Peyer's patch (tissue), 4 donors: ENCODE results near the gene EIF2B1. TPM values are rescaled to one million over a fixed set of nuclear protein-coding genes. Genes with fewer than 3 reads are reported as not detected.
"Not testable (repeated sequence)": the region's sequence is repeated elsewhere in the genome, so short reads cannot be mapped to it uniquely, and the experiment has no call there.

ENCODE experiments used
- DNase-seq, 3 donors: peaks; one replicate each; pipeline ENCODE4 v3.0.0-alpha.2; 2017 to 2019
- H3K27ac ChIP-seq, 4 donors: fragments of 200-600 bp; sonication (generic); one replicate each; pipeline ENCODE4 v1.5.1; 2016 to 2019
- H3K27me3 ChIP-seq, 2 donors: fragments of 200-600 bp; sonication (generic); one replicate each; pipeline ENCODE4 v1.5.1; 2019
- H3K36me3 ChIP-seq, 3 donors: fragments of 200-600 bp; sonication (generic); one replicate each; pipeline ENCODE4 v1.5.1; 2016 to 2019
- H3K4me1 ChIP-seq, 4 donors: fragments of 200-600 bp; sonication (generic); one replicate each; pipeline ENCODE4 v1.5.1; 2016 to 2019
- H3K4me3 ChIP-seq, 4 donors: fragments of 200-600 bp; sonication (generic); 1 replicate in 3 of 4; 2 replicates in 1 of 4; pipeline ENCODE4 v1.5.1; 2016 to 2019; ENCODE audit warnings: mild to moderate bottlenecking in 1 of 4
- H3K9me3 ChIP-seq, 4 donors: fragments of 200-600 bp; sonication (generic); one replicate each; pipeline ENCODE4 v1.5.1; 2016 to 2019; ENCODE audit warnings: mild to moderate bottlenecking in 1 of 4
- POLR2A ChIP-seq, 2 donors: fragments of 450-650 bp; IDR thresholded peaks; one replicate each; pipeline ENCODE4 v1.5.1; 2017; ENCODE audit warnings: antibody characterized with exemption in 2 of 2, mild to moderate bottlenecking in 2 of 2, moderate library complexity in 2 of 2
- total RNA-seq, 4 donors: library from RNA; depleted of rRNA; stranded (reverse); fragments of >200 nt; gene quantifications; one replicate each; pipeline ENCODE4 v1.1.0, GENCODE V29; 2016
- TF ChIP-seq, protein P1 (sequence below), 6 experiments: fragments of 450-650 bp in 4 of 6; fragments of 200-600 bp in 2 of 6; sonication (generic) in 1 of 6; IDR thresholded peaks; one replicate each; pipeline ENCODE4 v1.5.1; 2017 to 2019; ENCODE audit warnings: antibody characterized with exemption in 6 of 6, mild to moderate bottlenecking in 3 of 6, moderate library complexity in 1 of 6

Gene EIF2B1
- total RNA-seq, 4 donors from 2014 or later: 89.1 to 113 (median 103) TPM

DNA sequence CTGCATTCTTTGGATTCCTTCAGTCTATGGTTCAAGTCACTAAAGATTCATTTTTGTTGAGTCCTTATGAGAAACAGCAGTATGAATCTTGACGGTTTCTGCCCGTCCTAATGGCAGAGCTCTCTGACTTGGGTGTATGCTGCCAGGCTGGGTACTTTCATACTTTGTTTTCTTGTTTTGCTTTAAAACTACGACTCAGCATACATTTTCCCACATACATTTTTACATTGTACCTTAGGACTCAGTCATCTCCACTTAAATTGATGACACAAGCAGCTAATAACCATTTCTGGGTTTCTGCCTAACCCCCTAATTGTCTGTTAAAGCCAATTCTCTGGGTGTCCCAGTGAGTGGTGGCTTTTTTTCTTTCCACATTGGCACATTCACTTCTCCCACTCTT is 36.4 kb downstream of the EIF2B1 start:
- H3K27me3 ChIP-seq: no peaks in the 10 kb centered on the region
- TF ChIP-seq POLR2A (IDR thresholded peaks at IDR 0.05): no peak
- no peak for DNase-seq
- H3K4me1 ChIP-seq: peaks cover 0 to 4% (median 0%) of the 10 kb centered on the region in 4 donors
- peaks cover 0 to 48% (median 0%) of the 10 kb centered on the region in 3 donors for H3K36me3 ChIP-seq
- no peaks in the 10 kb centered on the region for H3K9me3 ChIP-seq
- no peak overlapping the region for H3K27ac ChIP-seq
- no peak overlapping the region for H3K4me3 ChIP-seq

DNA sequence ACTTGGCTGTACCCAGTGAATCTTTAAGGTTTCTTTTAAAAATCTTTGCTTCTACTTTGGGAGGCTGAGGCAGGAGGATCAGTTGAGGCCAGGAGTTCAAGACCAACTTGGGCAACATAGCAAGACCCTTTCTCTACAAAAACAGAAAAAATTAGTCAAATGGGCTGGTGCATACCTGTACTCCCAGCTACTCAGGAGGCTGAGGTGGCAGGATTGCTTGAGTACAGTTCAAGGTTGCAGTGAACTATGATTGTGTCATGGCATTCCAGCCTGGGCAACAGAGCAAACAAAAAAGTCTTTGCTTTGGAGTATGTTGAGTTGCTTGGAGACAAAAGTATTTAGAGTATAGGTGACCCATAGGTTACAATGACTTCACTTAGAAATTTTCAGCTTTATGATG is 37.8 kb downstream of the EIF2B1 start:
- Histone ChIP-seq H3K36me3 (peaks cover 0 to 61% (median 0%) of the 10 kb centered on the region in 3 donors), H3K4me3 (no peak overlapping the region), H3K27me3 (no peaks in the 10 kb centered on the region), H3K9me3 (no peaks in the 10 kb centered on the region), H3K4me1 (peaks cover 0 to 1% (median 0%) of the 10 kb centered on the region in 4 donors), H3K27ac (no peak overlapping the region)
- DNase-seq: no peak
- TF ChIP-seq POLR2A (IDR thresholded peaks at IDR 0.05): no peak

DNA sequence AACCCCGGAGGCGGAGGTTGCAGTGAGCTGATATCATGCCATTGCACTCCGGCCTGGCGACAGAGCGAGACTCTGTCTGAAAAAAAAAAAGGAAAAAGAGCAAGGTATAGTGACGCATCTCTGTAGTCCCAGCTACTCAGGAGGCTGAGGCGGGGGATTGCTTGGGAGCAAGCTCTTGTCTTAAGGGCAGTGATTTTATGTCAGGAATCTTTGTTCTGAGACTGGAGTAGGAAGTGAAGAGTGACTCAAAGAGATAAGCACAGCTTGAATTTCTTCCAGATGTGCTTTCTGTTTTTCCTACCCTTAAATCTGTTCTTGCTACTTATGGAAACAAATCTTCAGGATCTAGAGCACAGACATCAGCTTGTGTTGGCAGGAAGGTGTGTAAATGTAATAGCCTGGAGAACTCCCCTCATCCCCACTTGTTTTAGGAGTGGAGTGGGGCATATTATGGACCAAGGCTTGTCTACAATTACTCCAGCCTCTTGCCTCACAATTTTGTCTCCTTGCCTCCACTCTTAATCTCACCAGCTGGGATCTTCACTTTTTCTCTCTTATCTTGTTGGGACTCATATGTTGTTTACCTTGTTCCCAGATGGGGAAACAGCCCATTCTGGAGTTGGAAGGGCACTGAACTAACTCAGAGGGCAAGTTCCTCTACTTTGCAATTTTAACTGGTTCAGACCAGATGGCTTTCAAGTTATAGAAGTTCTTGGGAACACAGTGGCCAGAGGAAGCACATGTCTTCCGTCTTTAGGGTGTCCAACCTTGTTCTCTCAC is 41.6 kb downstream of the EIF2B1 start:
- H3K4me3 ChIP-seq: no peak overlapping the region
- no peak overlapping the region for H3K27ac ChIP-seq
- TF ChIP-seq POLR2A (IDR thresholded peaks at IDR 0.05): no peak
- TF ChIP-seq, protein P1, sequence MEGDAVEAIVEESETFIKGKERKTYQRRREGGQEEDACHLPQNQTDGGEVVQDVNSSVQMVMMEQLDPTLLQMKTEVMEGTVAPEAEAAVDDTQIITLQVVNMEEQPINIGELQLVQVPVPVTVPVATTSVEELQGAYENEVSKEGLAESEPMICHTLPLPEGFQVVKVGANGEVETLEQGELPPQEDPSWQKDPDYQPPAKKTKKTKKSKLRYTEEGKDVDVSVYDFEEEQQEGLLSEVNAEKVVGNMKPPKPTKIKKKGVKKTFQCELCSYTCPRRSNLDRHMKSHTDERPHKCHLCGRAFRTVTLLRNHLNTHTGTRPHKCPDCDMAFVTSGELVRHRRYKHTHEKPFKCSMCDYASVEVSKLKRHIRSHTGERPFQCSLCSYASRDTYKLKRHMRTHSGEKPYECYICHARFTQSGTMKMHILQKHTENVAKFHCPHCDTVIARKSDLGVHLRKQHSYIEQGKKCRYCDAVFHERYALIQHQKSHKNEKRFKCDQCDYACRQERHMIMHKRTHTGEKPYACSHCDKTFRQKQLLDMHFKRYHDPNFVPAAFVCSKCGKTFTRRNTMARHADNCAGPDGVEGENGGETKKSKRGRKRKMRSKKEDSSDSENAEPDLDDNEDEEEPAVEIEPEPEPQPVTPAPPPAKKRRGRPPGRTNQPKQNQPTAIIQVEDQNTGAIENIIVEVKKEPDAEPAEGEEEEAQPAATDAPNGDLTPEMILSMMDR (IDR thresholded peaks at IDR 0.05): no peak
- DNase-seq: no peak
- no peaks in the 10 kb centered on the region for H3K9me3 ChIP-seq
- peaks cover 0 to 16% (median 0%) of the 10 kb centered on the region in 4 donors for H3K4me1 ChIP-seq
- H3K27me3 ChIP-seq: no peaks in the 10 kb centered on the region
- peaks cover 0 to 82% (median 0%) of the 10 kb centered on the region in 3 donors for H3K36me3 ChIP-seq

DNA sequence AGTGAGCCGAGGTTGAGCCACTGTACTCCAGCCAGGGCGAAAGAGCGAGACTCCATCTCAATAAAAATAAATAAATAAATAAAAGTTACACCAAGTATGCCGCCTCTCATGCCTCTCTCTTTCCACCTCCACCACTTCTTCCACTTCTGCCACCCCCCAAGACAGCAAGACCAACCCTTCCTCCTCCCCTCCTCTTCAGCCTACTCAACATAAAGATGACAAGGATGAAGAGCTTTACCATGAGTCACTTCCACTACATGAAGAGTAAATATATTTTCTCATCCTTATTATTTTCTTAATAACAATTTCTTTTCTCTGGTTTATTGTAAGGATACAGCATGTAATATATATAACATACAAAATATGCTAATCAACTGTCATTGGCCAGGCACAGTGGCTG is 52.7 kb downstream of the EIF2B1 start:
- Histone ChIP-seq H3K36me3 (no peaks in the 10 kb centered on the region), H3K27ac (no peak overlapping the region), H3K4me3 (no peak overlapping the region), H3K27me3 (no peaks in the 10 kb centered on the region), H3K9me3 (no peaks in the 10 kb centered on the region), H3K4me1 (peaks cover 0 to 24% (median 11%) of the 10 kb centered on the region in 4 donors)
- no peak for DNase-seq
- TF ChIP-seq POLR2A (IDR thresholded peaks at IDR 0.05): no peak
- TF ChIP-seq, protein P1 (IDR thresholded peaks at IDR 0.05): no peak

DNA sequence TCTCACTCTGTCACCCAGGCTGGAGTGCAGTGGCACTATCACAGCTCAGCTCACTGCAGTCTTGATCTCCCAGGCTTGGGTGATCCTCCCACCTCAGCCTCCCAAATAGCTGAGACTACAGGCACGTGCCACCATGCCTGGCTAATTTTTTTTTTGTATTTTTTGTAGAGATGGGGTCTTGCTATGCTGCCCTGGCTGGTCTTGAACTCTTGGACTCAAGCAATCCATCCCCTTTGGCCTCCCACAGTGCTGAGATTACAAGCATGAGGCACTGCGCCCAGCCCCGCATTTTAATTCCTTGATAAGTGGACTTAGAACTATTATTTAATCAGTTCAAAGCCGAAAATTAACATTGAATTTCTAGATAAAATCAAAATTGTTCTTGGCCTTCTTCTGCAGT is 54.7 kb downstream of the EIF2B1 start:
- not testable (repeated sequence) for H3K36me3 ChIP-seq, DNase-seq, H3K9me3 ChIP-seq, H3K27ac ChIP-seq, H3K4me3 ChIP-seq, H3K27me3 ChIP-seq
- H3K4me1 ChIP-seq: peaks cover 0 to 16% (median 8%) of the 10 kb centered on the region in 4 donors

DNA sequence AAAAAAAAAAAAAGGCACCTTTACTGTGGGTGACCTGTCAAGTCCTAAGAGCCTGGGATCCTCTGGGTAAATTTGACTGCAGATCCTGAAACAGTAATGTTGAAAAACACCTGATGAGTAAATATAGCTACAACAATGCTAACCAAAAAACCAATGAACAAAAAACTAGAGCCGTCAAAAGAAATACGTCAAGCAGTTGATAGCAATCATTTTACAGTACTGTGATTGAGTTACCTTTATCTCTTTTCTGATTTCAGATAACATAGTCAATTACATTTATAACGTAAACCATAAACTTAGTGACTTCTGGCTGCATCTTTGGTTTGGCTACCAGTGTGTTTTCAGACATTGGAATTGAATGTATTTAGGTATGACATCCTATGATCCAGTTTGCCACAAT is 55.2 kb downstream of the EIF2B1 start:
- H3K4me1 ChIP-seq: peaks cover 0 to 15% (median 7%) of the 10 kb centered on the region in 4 donors
- H3K27ac ChIP-seq: no peak overlapping the region
- no peaks in the 10 kb centered on the region for H3K27me3 ChIP-seq
- H3K4me3 ChIP-seq: no peak overlapping the region
- H3K9me3 ChIP-seq: no peaks in the 10 kb centered on the region
- TF ChIP-seq, protein P1 (IDR thresholded peaks at IDR 0.05): no peak
- no peak for TF ChIP-seq POLR2A (IDR thresholded peaks at IDR 0.05)
- DNase-seq: no peak
- H3K36me3 ChIP-seq: no peaks in the 10 kb centered on the region

DNA sequence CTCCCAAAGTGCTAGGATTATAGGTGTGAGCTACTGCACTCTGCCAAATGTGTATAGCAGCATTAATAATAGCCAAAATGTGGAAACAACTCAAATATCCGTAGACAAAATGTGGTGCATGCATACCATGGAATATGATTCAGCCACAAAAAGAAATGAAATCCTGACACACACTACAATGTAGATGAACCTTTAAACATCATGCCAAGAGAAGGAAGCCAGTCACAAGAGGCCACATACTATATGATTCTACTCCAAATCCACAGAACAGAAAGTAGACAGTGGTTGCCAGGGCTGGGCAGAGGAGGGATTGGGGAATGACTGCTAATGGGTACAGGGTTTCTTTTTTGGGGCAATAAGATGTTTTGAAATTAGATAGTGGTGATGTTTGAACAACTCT is 56.9 kb downstream of the EIF2B1 start:
- TF ChIP-seq, protein P1 (IDR thresholded peaks at IDR 0.05): no peak
- no peak for TF ChIP-seq POLR2A (IDR thresholded peaks at IDR 0.05)
- no peaks in the 10 kb centered on the region for H3K9me3 ChIP-seq
- H3K36me3 ChIP-seq: no peaks in the 10 kb centered on the region
- no peak overlapping the region for H3K4me3 ChIP-seq
- no peak overlapping the region for H3K27ac ChIP-seq
- DNase-seq: no peak
- no peaks in the 10 kb centered on the region for H3K4me1 ChIP-seq
- H3K27me3 ChIP-seq: no peaks in the 10 kb centered on the region
